MCF 10A (cell line): ENCODE measurements around the gene NEK6. TPM values are rescaled to one million over a fixed set of nuclear protein-coding genes. Genes with fewer than 3 reads are reported as not detected.

Experiments used
- BruUV-seq: library from RNA; stranded (reverse); fragments of 400-500 nt; replicated peaks from 2 replicates; lab custom pipeline; 2021; lab: Mats Ljungman, UMichigan
- CTCF ChIA-PET: fragments of 300-600 bp; sonication (Branson Sonifier 250); formaldehyde crosslinking; extraction: SDS; loops from one replicate; lab custom pipeline; 2021; ENCODE audit warnings: antibody characterized with exemption, inconsistent platforms; lab: Yijun Ruan, JAX
- POLR2A ChIA-PET: fragments of 300-600, 350-650 bp; sonication (Branson Sonifier 250); formaldehyde crosslinking; extraction: SDS; loops from one replicate; lab custom pipeline; 2020; ENCODE audit warnings: antibody characterized with exemption, inconsistent platforms; lab: Yijun Ruan, JAX
- DNase-seq: peaks from one replicate; pipeline ENCODE4 v3.0.0-alpha.2; 2018; ENCODE audit not compliant: unreplicated experiment
- H3K27ac Mint-ChIP-seq: one replicate; pipeline ENCODE4 v1.8.0; 2022; ENCODE audit warnings: mild to moderate bottlenecking, low read depth, mixed read lengths; ENCODE audit not compliant: unreplicated experiment
- H3K27me3 Mint-ChIP-seq: one replicate; pipeline ENCODE4 v1.8.0; 2022; ENCODE audit warnings: mixed read lengths; ENCODE audit not compliant: insufficient read depth, unreplicated experiment
- H3K36me3 Mint-ChIP-seq: one replicate; pipeline ENCODE4 v1.8.0; 2022; ENCODE audit warnings: mild to moderate bottlenecking, moderate library complexity, mixed read lengths; ENCODE audit not compliant: insufficient read depth, unreplicated experiment
- H3K4me1 Mint-ChIP-seq: one replicate; pipeline ENCODE4 v1.8.0; 2022; ENCODE audit warnings: mixed read lengths; ENCODE audit not compliant: insufficient read depth, unreplicated experiment
- H3K4me3 Mint-ChIP-seq: one replicate; pipeline ENCODE4 v1.8.0; 2022; ENCODE audit warnings: mild to moderate bottlenecking, moderate library complexity, mixed read lengths; ENCODE audit not compliant: unreplicated experiment
- H3K9me3 Mint-ChIP-seq: one replicate; pipeline ENCODE4 v1.8.0; 2022; ENCODE audit warnings: mixed read lengths; ENCODE audit not compliant: unreplicated experiment
- CTCF ChIP-seq: fragments of 200-600 bp; IDR thresholded peaks from one replicate; pipeline ENCODE4 v1.8.0; 2022; ENCODE audit warnings: antibody characterized with exemption, mild to moderate bottlenecking; ENCODE audit not compliant: unreplicated experiment
- intact Hi-C: fragments of 100-400 bp; cut with micrococcal nuclease; formaldehyde crosslinking; loops from 2 replicates; pipeline ENCODE4 v1.14.1; 2022
- total RNA-seq: library from RNA; stranded (reverse); gene quantifications from 2 replicates; pipeline ENCODE4 v1.2.3, GENCODE V29; 2022

Gene NEK6
- total RNA-seq, 1 experiment from 2014 or later, result 27.5 TPM

GRCh38 chr9:124394167-124394566, 136.4 kb downstream of the NEK6 start:
- H3K4me3 Mint-ChIP-seq, result no peak overlapping the region
- H3K27me3 Mint-ChIP-seq, result no peaks in the 10 kb centered on the region
- DNase-seq, result no peak
- ChIA-PET CTCF (interaction anchor here (1.0 to 3.3 kb wide), 4 partner anchors 16 to 143 kb away, joined by 3 to 24 read pairs (median 7); partner anchors contain the start of gene PSMB7), POLR2A (interaction anchor here (1.3 to 2.4 kb wide), 4 partner anchors 16 to 23 kb away, joined by 5 to 7 read pairs (median 6); no protein-coding TSS in a partner anchor)
- peaks cover 51% of the 10 kb centered on the region for H3K4me1 Mint-ChIP-seq
- no peaks in the 10 kb centered on the region for H3K9me3 Mint-ChIP-seq
- H3K27ac Mint-ChIP-seq, result peak overlapping the region; percentile 70
- peaks cover 42% of the 10 kb centered on the region for H3K36me3 Mint-ChIP-seq
- TF ChIP-seq CTCF, result no peak
- intact Hi-C loops, result loop anchor here (10.0 kb wide), 1 partner anchor 269 kb away; no protein-coding TSS in a partner anchor
- BruUV-seq, result no TSS peak

GRCh38 chr9:124394596-124394995, 136.8 kb downstream of the NEK6 start:
- H3K4me1 Mint-ChIP-seq, result peaks cover 50% of the 10 kb centered on the region
- no peak for TF ChIP-seq CTCF
- H3K27ac Mint-ChIP-seq, result peak overlapping the region; percentile 70
- H3K36me3 Mint-ChIP-seq, result peaks cover 40% of the 10 kb centered on the region
- no peak overlapping the region for H3K4me3 Mint-ChIP-seq
- DNase-seq, result no peak
- no TSS peak for BruUV-seq
- intact Hi-C loops, result loop anchor here (10.0 kb wide), 1 partner anchor 270 kb away; no protein-coding TSS in a partner anchor
- CTCF ChIA-PET, result interaction anchor here (0.7 to 1.8 kb wide), 5 partner anchors 9 to 235 kb away, joined by 3 to 8 read pairs (median 3); no protein-coding TSS in a partner anchor
- H3K9me3 Mint-ChIP-seq, result no peaks in the 10 kb centered on the region
- POLR2A ChIA-PET, result interaction anchor here (1.0 to 2.4 kb wide), 3 partner anchors 11 to 17 kb away, joined by 4 to 6 read pairs (median 5); no protein-coding TSS in a partner anchor
- no peaks in the 10 kb centered on the region for H3K27me3 Mint-ChIP-seq

GRCh38 chr9:124395826-124396225, 138.1 kb downstream of the NEK6 start:
- Mint-ChIP-seq H3K36me3 (peaks cover 47% of the 10 kb centered on the region), H3K4me3 (no peak overlapping the region), H3K4me1 (peaks cover 43% of the 10 kb centered on the region), H3K9me3 (no peaks in the 10 kb centered on the region), H3K27ac (no peak overlapping the region), H3K27me3 (no peaks in the 10 kb centered on the region)
- DNase-seq, result no peak
- ChIA-PET CTCF (interaction anchor here (0.6 kb wide), 1 partner anchor 462 kb away, joined by 3 read pairs; no protein-coding TSS in a partner anchor), POLR2A (interaction anchor here (0.5 to 2.0 kb wide), 2 partner anchors 16 to 60 kb away, joined by 3 to 6 read pairs; no protein-coding TSS in a partner anchor)
- intact Hi-C loops, result loop anchor here (10.0 kb wide), 1 partner anchor 271 kb away; no protein-coding TSS in a partner anchor
- no peak for TF ChIP-seq CTCF
- no TSS peak for BruUV-seq

GRCh38 chr9:124398191-124398935, 140.6 kb downstream of the NEK6 start:
- no peak for DNase-seq
- ChIA-PET CTCF (interaction anchor here (1.0 to 3.0 kb wide), 3 partner anchors 11 to 262 kb away, joined by 3 to 8 read pairs (median 3); no protein-coding TSS in a partner anchor), POLR2A (interaction anchor here (1.3 to 1.7 kb wide), 3 partner anchors 10 to 139 kb away, joined by 3 to 5 read pairs (median 4); no protein-coding TSS in a partner anchor)
- H3K27ac Mint-ChIP-seq, result no peak overlapping the region
- no peak for TF ChIP-seq CTCF
- BruUV-seq, result no TSS peak
- H3K9me3 Mint-ChIP-seq, result no peaks in the 10 kb centered on the region
- peaks cover 71% of the 10 kb centered on the region for H3K36me3 Mint-ChIP-seq
- no peak overlapping the region for H3K4me3 Mint-ChIP-seq
- peaks cover 31% of the 10 kb centered on the region for H3K4me1 Mint-ChIP-seq
- intact Hi-C loops, result loop anchor here (10.0 kb wide), 1 partner anchor 274 kb away; no protein-coding TSS in a partner anchor
- no peaks in the 10 kb centered on the region for H3K27me3 Mint-ChIP-seq
